ENCODE measurements around the gene ILKAP.
A peak's percentile ranks its signal among the peaks of the same experiment; 100 is the strongest.

Gene ILKAP

GRCh38 chr2:238203094-238203972, at the start of gene ILKAP:
ILKAP (minus strand) TSS chr2:238203695; CDS start chr2:238203553, 142 bp downstream.
- DNase-seq (ENCODE audit: low spot score): peak; percentile 100

- DNase-seq (ENCODE audit: low spot score): no peak
These were observed 49.5 kb upstream of the ILKAP start for GRCh38 chr2:238252766-238253630.

- no peak for DNase-seq (ENCODE audit: low spot score)
These were observed 48.5 kb upstream of the ILKAP start for GRCh38 chr2:238251986-238252385.

- DNase-seq (ENCODE audit: low spot score): no peak
These were observed 47.8 kb upstream of the ILKAP start for GRCh38 chr2:238251331-238251730.

- DNase-seq (ENCODE audit: low spot score): no peak
These were observed 47.4 kb upstream of the ILKAP start for GRCh38 chr2:238250896-238251295.

GRCh38 chr2:238247841-238248453, 44.5 kb upstream of the ILKAP start:
- no peak for DNase-seq (ENCODE audit: low spot score)

GRCh38 chr2:238247002-238247822, 43.7 kb upstream of the ILKAP start:
- DNase-seq (ENCODE audit: low spot score): no peak

GRCh38 chr2:238244151-238244550, 40.7 kb upstream of the ILKAP start:
- DNase-seq (ENCODE audit: low spot score): no peak

GRCh38 chr2:238243496-238244076, 40.1 kb upstream of the ILKAP start:
- no peak for DNase-seq (ENCODE audit: low spot score)

- no peak for DNase-seq (ENCODE audit: low spot score)
These were observed 39.4 kb upstream of the ILKAP start for GRCh38 chr2:238242731-238243495.

GRCh38 chr2:238241970-238242369, 38.5 kb upstream of the ILKAP start:
- no peak for DNase-seq (ENCODE audit: low spot score)

- no peak for DNase-seq (ENCODE audit: low spot score)
These were observed 37.5 kb upstream of the ILKAP start for GRCh38 chr2:238240757-238241711.

- peak; percentile 97 for DNase-seq (ENCODE audit: low spot score)
These were observed 36.6 kb upstream of the ILKAP start, which contains the start of gene HES6 for GRCh38 chr2:238239863-238240756. HES6 (minus strand) TSS chr2:238240038; CDS start chr2:238239905, 133 bp downstream.

- DNase-seq (ENCODE audit: low spot score): no peak
These were observed 36.0 kb upstream of the ILKAP start for GRCh38 chr2:238239543-238239862.

- no peak for DNase-seq (ENCODE audit: low spot score)
These were observed 35.5 kb upstream of the ILKAP start for GRCh38 chr2:238238766-238239542.

- no peak for DNase-seq (ENCODE audit: low spot score)
These were observed 34.8 kb upstream of the ILKAP start for GRCh38 chr2:238238311-238238765.

- no peak for DNase-seq (ENCODE audit: low spot score)
These were observed 34.1 kb upstream of the ILKAP start for GRCh38 chr2:238237431-238238135.
